ENCODE data around the gene TTC7B. TPM values are rescaled to one million over a fixed set of nuclear protein-coding genes. Genes with fewer than 3 reads are reported as not detected.

Gene TTC7B
- total and polyA plus RNA-seq, 2 experiments from 2014 or later, result 5.2 to 28.2 TPM

DNA sequence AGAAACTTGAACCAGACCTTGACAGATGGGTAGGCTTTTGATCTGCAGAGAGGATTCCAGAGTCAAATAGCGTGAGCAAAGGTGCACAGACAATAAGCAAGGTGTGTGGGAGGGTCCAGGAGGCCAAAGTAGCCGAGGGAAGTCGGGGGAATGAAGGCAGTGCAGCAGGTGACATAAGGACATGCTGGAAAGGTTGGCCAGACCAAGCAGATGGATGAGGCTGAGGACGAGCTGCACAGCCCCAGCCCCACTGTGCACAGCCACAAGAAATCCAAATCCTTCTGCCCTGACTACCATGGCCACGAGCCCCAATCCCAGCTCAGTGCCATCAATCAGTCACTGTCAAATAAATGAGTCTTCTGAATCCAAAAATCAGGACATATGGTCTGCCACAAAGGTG, 5.4 kb downstream of the TTC7B start:
- Histone ChIP-seq H3K4me2 (ENCODE audit: unreplicated experiment) (no peak overlapping the region), H4K20me1 (ENCODE audit: insufficient read depth) (0 out of 2 replicates have a peak, but pooled peaks cover 4% of the 10 kb centered on the region), H3K9me3 (ENCODE audit: low read depth) (no peaks in the 10 kb centered on the region), H3K9ac (no peak overlapping the region), H3K79me2 (ENCODE audit: insufficient read depth) (peaks cover 52% of the 10 kb centered on the region), H3K9me2 (ENCODE audit: insufficient read depth) (no peaks in the 10 kb centered on the region), H2AFZ (no peak overlapping the region), H3K27ac (no peak overlapping the region), H3K4me1 (ENCODE audit: insufficient read depth) (0 out of 2 replicates have a peak, but pooled peaks cover 8% of the 10 kb centered on the region), H3K27me3 (replicated peaks; ENCODE audit: insufficient read depth) (no peaks in the 10 kb centered on the region), H3K36me3 (ENCODE audit: low read depth) (no peaks in the 10 kb centered on the region), H3K4me3 (no peak overlapping the region), H3F3A (ENCODE audit: insufficient read depth) (no peaks in the 10 kb centered on the region)
- TF ChIP-seq EZH2 (IDR thresholded peaks at IDR 0.05; ENCODE audit: insufficient read depth, poor library complexity, severe bottlenecking), result no peak
- TF ChIP-seq EZH2phosphoT487 (IDR thresholded peaks at IDR 0.05; ENCODE audit: insufficient read depth, low read depth), result no peak
- in situ Hi-C loops (cut with MboI), result no loop called here
- 63 to 77% methylated on average over 5 of the region's 5 CpGs for WGBS, 2 experiments (ENCODE audit: low coverage in 1 of 2, low lambda C conversion rate in 2 of 2, missing lambda C conversion rate in 2 of 2)
- no peak for DNase-seq

DNA sequence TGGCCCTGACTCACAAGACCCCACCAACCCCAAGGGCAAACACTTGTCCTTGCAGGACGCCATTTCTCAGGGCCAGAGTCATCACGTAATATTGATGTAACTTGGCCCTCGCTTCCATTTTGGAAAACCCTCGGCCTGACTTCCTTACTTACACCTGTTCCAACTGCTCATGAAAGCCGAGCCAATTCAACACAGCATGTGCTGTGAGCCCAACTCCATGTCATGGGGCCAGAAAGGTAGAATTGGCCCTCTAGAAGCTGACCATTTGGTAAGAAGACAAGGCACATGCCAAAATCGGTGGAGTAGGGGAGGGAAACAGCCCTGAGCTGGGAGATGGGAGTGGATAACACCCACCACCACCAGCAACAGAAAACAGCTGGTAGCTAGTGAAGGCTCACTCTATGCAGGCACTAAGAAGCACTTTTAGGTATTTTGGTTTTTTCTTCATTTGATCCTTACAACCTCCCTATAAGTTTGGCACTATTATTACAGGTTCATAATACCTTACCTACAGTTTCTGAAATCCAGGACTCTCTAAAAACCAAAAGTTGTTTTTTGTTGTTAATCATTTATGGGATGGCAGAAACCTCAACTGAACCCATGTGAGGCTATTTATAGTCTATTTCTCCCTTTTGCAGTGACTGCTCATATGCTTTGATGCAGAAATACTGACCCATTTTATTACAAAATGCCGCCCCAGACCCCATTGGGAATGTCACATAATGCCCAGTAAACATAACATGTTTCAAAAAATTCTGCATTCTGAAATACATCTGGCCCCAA, 6.5 kb downstream of the TTC7B start:
- H3K4me3 ChIP-seq, result no peak overlapping the region
- TF ChIP-seq EZH2phosphoT487 (IDR thresholded peaks at IDR 0.05; ENCODE audit: insufficient read depth, low read depth), result no peak
- TF ChIP-seq EZH2 (IDR thresholded peaks at IDR 0.05; ENCODE audit: insufficient read depth, poor library complexity, severe bottlenecking), result no peak
- no peaks in the 10 kb centered on the region for H3K9me2 ChIP-seq (ENCODE audit: insufficient read depth)
- in situ Hi-C loops (cut with MboI), result no loop called here
- no peaks in the 10 kb centered on the region for H3F3A ChIP-seq (ENCODE audit: insufficient read depth)
- H3K36me3 ChIP-seq (ENCODE audit: low read depth), result no peaks in the 10 kb centered on the region
- H3K4me1 ChIP-seq (ENCODE audit: insufficient read depth), result 0 out of 2 replicates have a peak, but pooled peaks cover 8% of the 10 kb centered on the region
- no peaks in the 10 kb centered on the region for H3K9me3 ChIP-seq (ENCODE audit: low read depth)
- H3K9ac ChIP-seq, result no peak overlapping the region
- H3K27ac ChIP-seq, result no peak overlapping the region
- no peak overlapping the region for H2AFZ ChIP-seq
- no peak overlapping the region for H3K4me2 ChIP-seq (ENCODE audit: unreplicated experiment)
- H4K20me1 ChIP-seq (ENCODE audit: insufficient read depth), result 0 out of 2 replicates have a peak, but pooled peaks cover 4% of the 10 kb centered on the region
- DNase-seq, result no peak
- peaks cover 42% of the 10 kb centered on the region; the same call in 1 of the 2 replicates for H3K79me2 ChIP-seq (ENCODE audit: insufficient read depth)
- H3K27me3 ChIP-seq (replicated peaks; ENCODE audit: insufficient read depth), result no peaks in the 10 kb centered on the region
- 94% methylated on average over 7 of the region's 7 CpGs for WGBS, 2 experiments (ENCODE audit: low coverage in 1 of 2, low lambda C conversion rate in 2 of 2, missing lambda C conversion rate in 2 of 2)

DNA sequence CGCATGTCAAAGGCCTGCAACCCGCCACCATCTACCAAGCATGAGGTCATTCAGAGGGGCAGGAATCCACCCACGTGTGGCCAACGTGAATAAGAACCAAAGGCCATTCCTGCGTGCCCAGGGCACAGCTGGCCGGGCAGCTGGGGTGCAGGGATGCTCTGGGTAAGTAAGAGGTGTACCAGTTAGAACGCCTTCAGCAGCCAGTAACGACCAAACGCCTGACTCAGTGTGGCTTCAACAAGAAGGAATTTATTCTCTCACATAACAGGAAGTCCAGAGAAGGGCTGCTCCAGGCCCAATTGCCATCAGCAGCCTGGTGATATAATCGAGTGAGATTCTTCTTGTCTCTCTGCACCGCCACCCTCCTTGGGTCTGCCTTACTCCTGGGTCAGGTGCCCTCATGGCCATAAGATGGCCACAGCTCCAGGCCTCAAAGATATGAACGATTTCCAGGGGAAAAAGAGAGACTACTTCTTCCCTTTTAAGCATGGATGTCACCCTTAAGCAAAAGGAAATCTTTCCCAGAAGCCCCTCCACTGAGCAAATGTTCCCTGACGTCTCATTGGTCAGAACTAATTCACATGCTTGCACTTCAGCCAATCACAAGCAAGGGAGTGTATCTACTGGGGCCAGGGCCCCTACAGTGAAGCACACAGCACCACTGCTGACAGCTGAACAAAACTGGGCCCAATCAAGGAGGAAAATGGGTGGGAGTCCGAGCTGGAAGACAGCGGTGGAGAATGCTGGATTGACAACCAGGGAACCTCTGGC, 7.3 kb downstream of the TTC7B start:
- TF ChIP-seq EZH2 (IDR thresholded peaks at IDR 0.05; ENCODE audit: insufficient read depth, poor library complexity, severe bottlenecking), result no peak
- TF ChIP-seq EZH2phosphoT487 (IDR thresholded peaks at IDR 0.05; ENCODE audit: insufficient read depth, low read depth), result no peak
- Histone ChIP-seq H3K36me3 (ENCODE audit: low read depth) (no peaks in the 10 kb centered on the region), H3K9me3 (ENCODE audit: low read depth) (no peaks in the 10 kb centered on the region), H3K9me2 (ENCODE audit: insufficient read depth) (no peaks in the 10 kb centered on the region), H3F3A (ENCODE audit: insufficient read depth) (no peaks in the 10 kb centered on the region), H3K4me3 (no peak overlapping the region), H3K27ac (no peak overlapping the region), H3K4me2 (ENCODE audit: unreplicated experiment) (no peak overlapping the region), H3K79me2 (ENCODE audit: insufficient read depth) (peaks cover 34% of the 10 kb centered on the region; the same call in 1 of the 2 replicates), H3K9ac (no peak overlapping the region), H3K4me1 (ENCODE audit: insufficient read depth) (0 out of 2 replicates have a peak, but pooled peaks cover 8% of the 10 kb centered on the region), H3K27me3 (replicated peaks; ENCODE audit: insufficient read depth) (no peaks in the 10 kb centered on the region), H4K20me1 (ENCODE audit: insufficient read depth) (0 out of 2 replicates have a peak, but pooled peaks cover 4% of the 10 kb centered on the region), H2AFZ (no peak overlapping the region)
- in situ Hi-C loops (cut with MboI), result no loop called here
- WGBS, 2 experiments (ENCODE audit: low coverage in 1 of 2, low lambda C conversion rate in 2 of 2, missing lambda C conversion rate in 2 of 2), result 82 to 85% methylated on average over 15 of the region's 15 CpGs
- peak; percentile 39 for DNase-seq

DNA sequence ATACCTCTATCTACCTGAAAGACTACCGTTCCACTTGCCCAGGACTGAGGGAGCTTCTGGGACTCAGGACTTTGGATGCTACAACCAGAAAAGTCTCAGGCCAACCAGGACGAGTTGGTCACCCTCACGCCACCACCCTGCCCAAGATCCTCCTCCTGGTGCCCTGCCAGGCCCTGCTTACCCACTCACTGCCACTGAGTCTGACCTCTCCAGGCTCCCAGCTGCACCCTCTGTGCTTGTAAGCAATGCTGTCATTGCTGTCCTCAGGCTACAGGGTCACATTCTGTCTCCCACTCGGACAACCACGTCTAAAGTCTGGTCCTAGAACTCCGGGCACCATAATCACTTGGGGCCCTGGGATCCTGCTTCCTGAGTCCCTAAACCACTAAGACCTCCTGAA, 9.2 kb downstream of the TTC7B start:
- no peak for TF ChIP-seq EZH2phosphoT487 (IDR thresholded peaks at IDR 0.05; ENCODE audit: insufficient read depth, low read depth)
- TF ChIP-seq EZH2 (IDR thresholded peaks at IDR 0.05; ENCODE audit: insufficient read depth, poor library complexity, severe bottlenecking), result no peak
- peaks cover 17% of the 10 kb centered on the region; the same call in 1 of the 2 replicates for H3K79me2 ChIP-seq (ENCODE audit: insufficient read depth)
- in situ Hi-C loops (cut with MboI), result no loop called here
- no peak overlapping the region for H2AFZ ChIP-seq
- H3F3A ChIP-seq (ENCODE audit: insufficient read depth), result no peaks in the 10 kb centered on the region
- H3K4me2 ChIP-seq (ENCODE audit: unreplicated experiment), result no peak overlapping the region
- no peaks in the 10 kb centered on the region for H3K27me3 ChIP-seq (replicated peaks; ENCODE audit: insufficient read depth)
- no peak for DNase-seq
- H4K20me1 ChIP-seq (ENCODE audit: insufficient read depth), result 0 out of 2 replicates have a peak, but pooled peaks cover 4% of the 10 kb centered on the region
- no peaks in the 10 kb centered on the region for H3K36me3 ChIP-seq (ENCODE audit: low read depth)
- H3K27ac ChIP-seq, result no peak overlapping the region
- H3K4me1 ChIP-seq (ENCODE audit: insufficient read depth), result 0 out of 2 replicates have a peak, but pooled peaks cover 8% of the 10 kb centered on the region
- no peaks in the 10 kb centered on the region for H3K9me2 ChIP-seq (ENCODE audit: insufficient read depth)
- H3K9me3 ChIP-seq (ENCODE audit: low read depth), result no peaks in the 10 kb centered on the region
- no peak overlapping the region for H3K4me3 ChIP-seq
- WGBS, 2 experiments (ENCODE audit: low coverage in 1 of 2, low lambda C conversion rate in 2 of 2, missing lambda C conversion rate in 2 of 2), result 88 to 97% methylated on average over 6 of the region's 6 CpGs
- H3K9ac ChIP-seq, result no peak overlapping the region
